ENCODE measurements around the gene PRR13. TPM values are rescaled to one million over a fixed set of nuclear protein-coding genes. Genes with fewer than 3 reads are reported as not detected.
"Not testable (repeated sequence)": the region's sequence is repeated elsewhere in the genome, so short reads cannot be mapped to it uniquely, and the experiment has no call there.

The PRR13 gene
- total and polyA plus RNA-seq, 7 donors: 46.7 to 955 (median 68.1) TPM

- DNase-seq: no peak
- H3K36me3 ChIP-seq: no peaks in the 10 kb centered on the region
- whole genome bisulfite sequencing, 2 donors: 60 to 79% methylated on average over 2 of the region's 2 CpGs
- no peaks in the 10 kb centered on the region for H3K9me3 ChIP-seq
- no peak for TF ChIP-seq EP300 (IDR thresholded peaks at IDR 0.05)
- TF ChIP-seq CTCF (IDR thresholded peaks at IDR 0.05): no peak
- TF ChIP-seq POLR2AphosphoS5 (IDR thresholded peaks at IDR 0.05): no peak
- no peak for TF ChIP-seq POLR2A (IDR thresholded peaks at IDR 0.05)
- no peaks in the 10 kb centered on the region for H3K27me3 ChIP-seq
- H3K4me1 ChIP-seq: peaks cover 0 to 35% (median 27%) of the 10 kb centered on the region in 4 donors
- intact Hi-C loops (cut with DNase I): no loop called here
- H3K4me3 ChIP-seq: no peak overlapping the region
- H3K27ac ChIP-seq: no peak overlapping the region
Measured at GRCh38 chr12:53419756-53420155, 21.8 kb upstream of the PRR13 start.

GRCh38 chr12:53422247-53422646 lies 19.3 kb upstream of the PRR13 start:
- DNase-seq; H3K27me3 ChIP-seq; H3K4me3 ChIP-seq; H3K36me3 ChIP-seq; H3K27ac ChIP-seq; H3K9me3 ChIP-seq; intact Hi-C loops (cut with DNase I): not testable (repeated sequence)
- H3K4me1 ChIP-seq: peaks cover 0 to 16% (median 8%) of the 10 kb centered on the region in 4 donors
- 69 to 92% methylated on average over 12 of the region's 12 CpGs for WGBS, 2 donors

GRCh38 chr12:53423597-53423996 lies 17.9 kb upstream of the PRR13 start, which contains the start of gene AMHR2:
Gene AMHR2 (plus strand): TSS chr12:53423855. CDS start chr12:53423935, 80 bp downstream.
- intact Hi-C loops (cut with DNase I): no loop called here
- H3K4me3 ChIP-seq: no peak within 1 kb of the TSS
- TF ChIP-seq POLR2A (IDR thresholded peaks at IDR 0.05) (no peak), POLR2AphosphoS5 (IDR thresholded peaks at IDR 0.05) (no peak), EP300 (IDR thresholded peaks at IDR 0.05) (no peak), CTCF (IDR thresholded peaks at IDR 0.05) (no peak)
- no peaks in the 10 kb centered on the region for H3K9me3 ChIP-seq
- DNase-seq: no peak
- WGBS, 2 donors: 94 to 100% methylated on average over 1 of the region's 1 CpG
- no peak within 1 kb of the TSS for H3K27ac ChIP-seq
- H3K4me1 ChIP-seq: peaks cover 0 to 9% (median 8%) of the 10 kb centered on the region in 4 donors
- no peaks in the 10 kb centered on the region for H3K27me3 ChIP-seq
- H3K36me3 ChIP-seq: no peaks in the 10 kb centered on the region

- Histone ChIP-seq H3K27me3 (no peaks in the 10 kb centered on the region), H3K4me3 (no peak overlapping the region), H3K27ac (no peak overlapping the region), H3K9me3 (no peaks in the 10 kb centered on the region), H3K4me1 (peaks cover 0 to 9% (median 8%) of the 10 kb centered on the region in 4 donors), H3K36me3 (no peaks in the 10 kb centered on the region)
- intact Hi-C loops (cut with DNase I): no loop called here
- no peak for DNase-seq
- WGBS, 2 donors: 90 to 92% methylated on average over 9 of the region's 9 CpGs
- no peak for TF ChIP-seq EP300 (IDR thresholded peaks at IDR 0.05)
Measured at GRCh38 chr12:53424626-53425514, 16.7 kb upstream of the PRR13 start.

GRCh38 chr12:53425515-53426150 lies 15.9 kb upstream of the PRR13 start:
- intact Hi-C loops (cut with DNase I): no loop called here
- Histone ChIP-seq H3K36me3 (no peaks in the 10 kb centered on the region), H3K4me1 (peaks cover 0 to 9% (median 8%) of the 10 kb centered on the region in 4 donors), H3K27ac (no peak overlapping the region), H3K27me3 (no peaks in the 10 kb centered on the region), H3K9me3 (no peaks in the 10 kb centered on the region), H3K4me3 (no peak overlapping the region)
- TF ChIP-seq CTCF (IDR thresholded peaks at IDR 0.05) (no peak), POLR2AphosphoS5 (IDR thresholded peaks at IDR 0.05) (no peak), EP300 (IDR thresholded peaks at IDR 0.05) (no peak), POLR2A (IDR thresholded peaks at IDR 0.05) (no peak)
- DNase-seq: no peak
- 85 to 88% methylated on average over 11 of the region's 11 CpGs for WGBS, 2 donors
